ENCODE measurements around the gene SEL1L3.

DNA sequence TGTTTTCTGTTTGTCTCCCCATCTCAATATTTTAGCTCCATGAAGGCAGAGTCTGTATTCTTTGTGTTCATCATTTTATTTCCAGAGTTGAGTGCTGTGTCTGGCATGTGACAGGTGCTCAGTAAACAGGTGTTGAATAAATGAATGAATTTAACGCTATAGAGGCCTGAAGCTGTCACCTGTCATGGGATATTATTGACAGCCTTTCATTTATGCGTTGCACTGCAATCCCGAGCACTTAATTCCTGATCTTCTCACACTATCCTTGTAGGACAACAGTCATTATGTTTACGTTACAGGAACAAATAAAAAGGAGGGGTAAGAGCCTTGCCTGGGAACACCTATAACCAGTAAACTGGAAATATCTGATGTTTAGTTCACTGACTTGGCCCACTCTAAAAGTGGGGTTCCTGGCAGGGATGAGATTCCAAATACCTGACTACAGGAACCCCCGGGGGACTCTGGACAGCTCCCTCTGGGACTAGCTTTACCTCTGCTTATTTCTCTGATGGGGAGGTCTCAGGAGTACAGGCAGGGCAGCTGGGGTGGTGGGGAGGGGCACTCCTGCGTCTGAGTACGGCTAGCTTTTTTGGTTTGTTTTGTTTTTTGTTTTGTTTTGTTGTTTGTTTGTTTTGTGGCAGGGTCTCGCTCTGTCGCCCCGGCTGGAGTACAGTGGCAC is 36.6 kb downstream of the SEL1L3 start:
- TF ChIP-seq U2AF2 (optimal IDR thresholded peaks at IDR 0.05; ENCODE audit: low read depth, low read length) (no peak), CTCF (IDR thresholded peaks at IDR 0.05 in 2 of 3, conservative IDR thresholded peaks at IDR 0.05 in 1 of 3; ENCODE audit: insufficient read depth in 2 of 3, low read depth in 1 of 3, low read length in 3 of 3) (no peak), ZNF274 (IDR thresholded peaks at IDR 0.05; ENCODE audit: borderline replicate concordance, low read depth, low read length) (no peak), MEF2D (tag; conservative IDR thresholded peaks at IDR 0.05; ENCODE audit: low read depth) (no peak), ZFX (CRISPR knock-in tag; IDR thresholded peaks at IDR 0.05) (no peak), CHD2 (IDR thresholded peaks at IDR 0.05; ENCODE audit: low read depth, low read length) (no peak), MXI1 (IDR thresholded peaks at IDR 0.05; ENCODE audit: low read depth, low read length) (no peak), RAD21 (CRISPR knock-in tag; conservative IDR thresholded peaks at IDR 0.05 in 1 of 2, IDR thresholded peaks at IDR 0.05 in 1 of 2) (no peak), DPF2 (IDR thresholded peaks at IDR 0.05) (no peak), MAFK (IDR thresholded peaks at IDR 0.05; ENCODE audit: low read length) (no peak), RBM17 (IDR thresholded peaks at IDR 0.05; ENCODE audit: borderline replicate concordance, low read depth, low read length) (no peak), ZNF766 (CRISPR knock-in tag; conservative IDR thresholded peaks at IDR 0.05) (no peak), ZFP1 (CRISPR knock-in tag; IDR thresholded peaks at IDR 0.05) (no peak)
